GM18511 (cell line): Measurements from ENCODE around the gene ACAT2.
A peak's percentile ranks its signal among the peaks of the same experiment; 100 is the strongest.
"Not testable (repeated sequence)": the region's sequence is repeated elsewhere in the genome, so short reads cannot be mapped to it uniquely, and the experiment has no call there.

Source experiments
- ATAC-seq: cut with Tn5 transposase; IDR thresholded peaks from one replicate; pipeline ENCODE4 v1.9.1; 2021; ENCODE audit warnings: mild to moderate bottlenecking, moderate library complexity; ENCODE audit not compliant: unreplicated experiment

ACAT2 gene

DNA sequence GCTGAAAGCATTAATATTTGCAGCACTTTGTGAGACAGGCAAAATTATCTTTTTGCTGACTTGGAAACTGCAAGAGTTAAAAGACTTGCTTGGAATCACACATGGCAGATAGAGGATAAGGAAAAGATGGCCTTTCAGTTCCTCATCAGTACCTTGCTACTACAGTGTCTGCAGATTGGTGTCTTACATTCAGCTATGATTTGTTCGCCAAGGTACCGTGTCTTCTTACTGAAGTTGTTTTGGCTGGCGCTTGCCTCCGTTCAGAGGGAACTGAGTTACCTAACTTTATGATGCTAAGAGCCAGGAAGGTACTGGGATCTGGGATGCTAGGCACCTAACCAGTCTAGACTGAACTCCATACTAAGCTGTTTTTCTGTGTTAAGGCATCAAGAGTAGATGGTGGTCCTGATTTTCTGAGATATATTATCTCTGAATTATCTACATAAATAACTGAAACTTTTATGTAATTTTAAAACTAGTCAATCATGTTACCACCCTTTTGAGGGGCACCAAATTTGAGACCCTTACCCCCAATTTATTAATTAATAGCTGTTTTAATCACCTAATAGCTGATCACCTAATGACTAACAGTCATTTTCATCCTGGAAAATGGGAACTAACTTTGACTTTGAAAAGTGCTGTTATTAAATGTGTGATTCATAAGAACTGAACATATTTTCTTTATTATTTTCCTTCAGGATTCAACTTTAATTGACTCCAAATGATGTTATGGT is 32.1 kb upstream of the ACAT2 start:
- no peak for ATAC-seq

DNA sequence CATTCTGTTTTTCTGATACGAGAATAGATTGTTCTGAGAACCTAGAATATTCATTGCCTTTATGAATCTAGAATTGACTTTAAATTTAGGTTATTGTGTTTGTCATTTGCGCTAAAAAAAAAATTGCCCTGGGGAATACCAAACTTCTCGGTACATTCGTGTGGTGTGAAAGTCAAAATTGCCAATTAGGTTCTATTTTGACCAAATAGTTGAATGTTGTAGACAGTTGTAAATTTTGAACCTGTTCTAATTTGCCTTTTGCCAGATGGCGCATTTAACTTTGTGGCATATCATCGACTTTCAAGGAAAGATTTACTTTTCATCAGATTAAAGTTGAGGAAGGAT is 31.5 kb upstream of the ACAT2 start:
- ATAC-seq = no peak

DNA sequence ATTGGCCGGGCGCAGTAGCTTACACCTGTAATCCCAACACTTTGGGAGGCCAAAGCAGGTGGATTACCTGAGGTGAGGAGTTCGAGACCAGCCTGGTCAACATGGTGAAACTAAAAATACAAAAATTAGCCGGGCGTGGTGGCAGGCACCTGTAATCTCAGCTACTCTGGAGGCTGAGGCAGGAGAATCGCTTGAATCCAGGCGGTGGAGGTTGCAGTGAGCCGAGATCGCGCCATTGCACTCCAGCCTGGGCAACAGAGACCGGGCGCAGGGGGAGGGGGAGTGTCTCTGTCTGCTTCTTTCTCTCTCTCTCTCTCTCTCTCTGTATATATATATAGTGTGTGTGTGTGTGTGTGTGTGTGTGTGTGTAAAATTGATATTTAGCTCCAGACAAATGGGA is 29.3 kb upstream of the ACAT2 start:
- not testable (repeated sequence) for ATAC-seq

DNA sequence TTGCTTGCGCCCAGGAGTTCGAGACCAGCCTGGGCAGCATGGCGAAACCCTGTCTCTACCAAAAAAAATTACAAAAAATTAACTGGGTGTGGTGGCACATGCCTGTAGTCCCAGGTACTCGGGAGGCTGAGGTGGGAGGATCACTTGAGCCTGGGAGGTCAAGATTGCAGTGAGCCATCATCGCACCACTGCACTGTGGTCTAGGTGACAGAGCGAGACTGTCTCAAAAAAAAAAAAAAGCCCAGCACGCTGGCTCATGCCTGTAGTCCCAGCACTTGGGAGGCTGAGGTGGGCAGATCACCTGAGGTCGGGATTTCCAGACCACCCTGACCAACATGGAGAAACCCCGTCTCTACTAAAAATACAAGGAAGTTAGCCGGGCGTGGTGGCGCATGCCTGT is 28.4 kb upstream of the ACAT2 start:
- ATAC-seq = not testable (repeated sequence)

DNA sequence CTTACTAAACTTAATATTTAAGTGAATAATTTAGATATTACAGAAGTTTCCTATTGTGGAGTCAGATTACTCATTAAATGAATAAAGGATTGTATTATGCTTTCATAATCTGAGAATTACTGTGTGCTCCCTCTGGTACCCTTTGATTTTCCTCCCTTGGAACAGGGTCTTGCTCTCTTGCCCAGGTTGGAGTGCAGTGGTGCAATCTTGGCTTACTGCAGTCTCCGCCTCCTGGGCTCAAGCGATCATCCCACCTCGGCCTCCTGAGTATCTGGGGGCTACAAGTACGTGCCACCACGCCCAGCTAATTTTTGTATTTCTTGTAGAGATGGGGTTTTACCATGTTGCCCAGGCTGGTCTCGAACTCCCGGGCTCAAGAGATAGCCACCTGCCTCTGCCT is 24.9 kb upstream of the ACAT2 start:
- no peak for ATAC-seq

DNA sequence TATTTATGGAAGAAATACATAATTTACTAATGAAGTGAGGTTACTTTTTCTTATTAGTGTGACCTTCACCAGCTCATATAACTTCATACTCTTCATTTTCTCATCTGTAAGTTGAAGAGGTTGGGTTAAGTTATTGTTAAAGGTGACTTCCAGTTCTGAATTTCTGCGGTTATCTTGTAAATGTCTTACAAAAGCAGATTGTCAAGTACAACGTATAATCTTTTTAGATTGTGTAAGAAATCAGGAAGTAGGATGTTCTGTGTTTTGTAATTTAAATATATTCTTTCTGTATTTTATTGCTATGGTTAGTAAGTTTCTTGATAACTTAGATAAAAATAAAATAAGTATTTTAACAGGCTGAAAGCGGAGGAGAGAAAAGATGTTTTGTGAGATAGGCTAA is 22.5 kb upstream of the ACAT2 start:
- ATAC-seq = no peak

DNA sequence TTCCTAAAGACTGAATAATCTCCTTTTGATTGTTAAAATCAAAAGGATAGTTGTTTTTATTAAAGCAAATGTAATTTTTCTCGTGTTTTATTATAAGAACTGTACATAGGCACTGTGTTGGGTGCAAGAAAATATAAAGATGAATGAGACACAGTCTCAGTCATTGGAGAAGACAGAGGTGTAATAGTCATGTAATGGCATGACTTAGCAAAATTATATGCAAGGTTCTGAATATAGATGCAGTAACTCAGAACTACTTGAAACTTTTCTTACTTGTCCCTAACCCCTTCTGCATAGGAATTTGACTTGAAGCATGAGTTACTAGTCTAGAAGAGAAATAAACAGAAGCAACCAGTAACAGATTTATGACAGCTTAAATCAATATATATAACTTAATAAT is 19.7 kb upstream of the ACAT2 start:
- ATAC-seq = no peak

DNA sequence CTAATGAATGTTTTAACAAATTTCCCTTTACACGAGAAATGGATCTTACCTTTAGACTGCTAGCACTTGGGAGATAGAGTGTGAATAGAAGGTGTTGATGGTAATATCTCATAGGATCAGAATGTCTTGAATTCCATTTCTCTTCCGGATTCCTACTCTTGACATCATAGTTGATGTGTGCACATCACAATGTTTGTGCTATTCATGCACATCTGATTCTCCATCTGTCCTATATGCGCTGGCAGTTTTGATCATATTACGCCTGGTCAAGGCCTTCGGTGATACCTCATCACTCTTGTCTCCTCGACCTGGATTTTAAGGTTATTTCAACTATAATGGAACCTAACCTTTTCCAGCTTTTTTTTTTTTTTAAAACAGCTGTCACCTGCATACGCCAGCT is 16.8 kb upstream of the ACAT2 start:
- ATAC-seq = no peak

DNA sequence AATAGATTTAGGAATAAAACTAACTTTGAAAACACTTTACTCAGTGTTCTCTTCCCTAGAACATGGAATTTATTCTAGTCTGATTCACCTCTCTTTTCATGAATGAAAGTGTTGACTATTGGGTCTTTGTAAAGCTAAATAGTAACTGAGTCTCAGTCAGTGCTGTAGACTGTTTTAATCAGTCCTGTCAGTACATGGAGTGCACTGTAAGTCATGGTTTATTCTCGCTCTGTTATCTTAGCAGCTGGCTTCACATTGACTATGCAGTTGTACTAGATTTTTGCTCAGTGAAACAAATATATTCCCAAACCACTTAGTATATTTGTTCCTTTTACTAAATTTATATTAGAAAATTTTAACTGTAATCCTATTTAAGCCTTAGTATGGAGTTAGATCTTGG is 15.1 kb upstream of the ACAT2 start:
- no peak for ATAC-seq

DNA sequence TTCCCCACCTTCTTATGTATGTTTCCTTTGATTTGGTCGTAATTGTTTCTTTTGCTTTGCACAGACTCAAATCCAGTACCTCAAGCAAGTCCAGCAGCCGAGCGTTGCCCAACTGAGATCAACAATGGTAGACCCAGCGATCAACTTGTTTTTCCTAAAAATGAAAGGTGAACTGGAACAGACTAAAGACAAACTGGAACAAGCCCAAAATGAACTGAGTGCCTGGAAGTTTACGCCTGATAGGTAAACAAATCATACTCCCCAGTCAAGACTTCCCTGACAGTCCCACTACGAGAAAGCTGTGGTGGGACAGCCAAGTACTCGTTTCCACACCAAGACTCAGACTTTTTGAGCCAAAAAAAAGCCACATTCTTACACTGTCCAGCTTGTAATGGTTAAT is 13.7 kb upstream of the ACAT2 start:
- not testable (repeated sequence) for ATAC-seq

DNA sequence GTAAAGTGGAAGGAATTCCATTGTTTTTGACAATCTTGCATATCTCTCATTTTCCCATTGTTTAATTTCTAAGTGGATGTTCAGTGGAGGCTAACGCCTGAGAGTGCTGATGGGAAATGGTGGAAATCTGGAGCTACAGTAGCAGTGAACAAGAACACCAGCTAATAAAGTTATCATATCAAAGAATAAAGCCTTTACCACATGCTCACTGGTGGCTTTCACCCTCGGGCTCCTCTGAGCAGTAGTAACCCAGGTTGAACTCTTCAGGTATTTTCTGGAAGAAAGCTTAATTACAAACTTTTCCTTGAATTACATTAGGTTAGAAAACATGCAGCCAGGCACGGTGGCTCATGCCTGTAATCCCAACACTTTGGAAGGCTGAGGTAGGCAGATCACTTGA is 10.4 kb upstream of the ACAT2 start:
- no peak for ATAC-seq

DNA sequence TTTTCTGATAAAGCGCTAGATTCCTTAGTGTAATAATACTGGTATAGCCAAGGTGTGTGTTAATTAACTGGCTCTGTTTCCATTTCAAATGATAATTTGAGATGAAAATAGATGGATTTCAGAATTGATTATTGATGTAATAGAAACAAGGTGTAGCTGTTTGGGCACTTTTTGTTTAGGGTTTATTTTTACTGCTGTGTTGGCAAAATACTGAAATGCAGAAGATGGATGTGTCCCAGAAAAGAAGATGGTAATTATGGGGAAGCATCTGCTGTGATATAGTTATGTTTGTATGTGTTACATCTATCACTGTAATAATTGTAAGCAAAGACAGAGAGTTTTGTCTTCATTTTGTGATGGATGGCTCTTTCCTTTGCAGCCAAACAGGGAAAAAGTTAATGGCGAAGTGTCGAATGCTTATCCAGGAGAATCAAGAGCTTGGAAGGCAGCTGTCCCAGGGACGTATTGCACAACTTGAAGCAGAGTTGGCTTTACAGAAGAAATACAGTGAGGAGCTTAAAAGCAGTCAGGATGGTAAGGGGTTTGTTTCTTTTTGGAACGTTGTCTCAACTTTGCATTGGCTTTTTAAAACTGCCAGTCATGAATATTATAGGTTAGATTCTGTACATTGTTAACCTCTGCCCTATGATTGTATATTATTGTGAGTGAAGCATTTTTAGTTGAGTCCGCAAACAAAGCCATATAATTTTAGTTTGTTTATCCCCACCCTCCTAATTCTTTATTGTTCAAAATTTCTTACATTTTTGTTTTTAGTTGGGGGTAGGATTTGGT is 8.6 kb upstream of the ACAT2 start:
- ATAC-seq = no peak

DNA sequence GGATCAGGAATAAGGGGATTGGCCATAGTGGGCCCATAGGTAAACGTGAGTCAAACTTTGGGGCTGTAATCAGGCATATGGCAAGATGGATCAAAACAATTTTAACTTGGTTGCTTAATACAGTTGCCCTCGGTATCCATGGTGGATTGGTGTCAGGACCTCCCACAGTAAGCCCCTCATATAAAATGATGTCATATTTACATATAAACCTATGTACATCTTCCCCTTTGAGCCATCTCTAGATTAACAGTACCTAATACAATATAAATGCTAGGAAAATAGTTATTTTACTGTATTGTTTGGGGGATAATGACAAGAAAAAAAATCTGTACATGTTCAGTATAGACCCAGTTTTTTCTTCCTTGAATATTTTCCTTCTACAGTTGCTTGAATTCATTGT is 7.4 kb upstream of the ACAT2 start:
- no peak for ATAC-seq

DNA sequence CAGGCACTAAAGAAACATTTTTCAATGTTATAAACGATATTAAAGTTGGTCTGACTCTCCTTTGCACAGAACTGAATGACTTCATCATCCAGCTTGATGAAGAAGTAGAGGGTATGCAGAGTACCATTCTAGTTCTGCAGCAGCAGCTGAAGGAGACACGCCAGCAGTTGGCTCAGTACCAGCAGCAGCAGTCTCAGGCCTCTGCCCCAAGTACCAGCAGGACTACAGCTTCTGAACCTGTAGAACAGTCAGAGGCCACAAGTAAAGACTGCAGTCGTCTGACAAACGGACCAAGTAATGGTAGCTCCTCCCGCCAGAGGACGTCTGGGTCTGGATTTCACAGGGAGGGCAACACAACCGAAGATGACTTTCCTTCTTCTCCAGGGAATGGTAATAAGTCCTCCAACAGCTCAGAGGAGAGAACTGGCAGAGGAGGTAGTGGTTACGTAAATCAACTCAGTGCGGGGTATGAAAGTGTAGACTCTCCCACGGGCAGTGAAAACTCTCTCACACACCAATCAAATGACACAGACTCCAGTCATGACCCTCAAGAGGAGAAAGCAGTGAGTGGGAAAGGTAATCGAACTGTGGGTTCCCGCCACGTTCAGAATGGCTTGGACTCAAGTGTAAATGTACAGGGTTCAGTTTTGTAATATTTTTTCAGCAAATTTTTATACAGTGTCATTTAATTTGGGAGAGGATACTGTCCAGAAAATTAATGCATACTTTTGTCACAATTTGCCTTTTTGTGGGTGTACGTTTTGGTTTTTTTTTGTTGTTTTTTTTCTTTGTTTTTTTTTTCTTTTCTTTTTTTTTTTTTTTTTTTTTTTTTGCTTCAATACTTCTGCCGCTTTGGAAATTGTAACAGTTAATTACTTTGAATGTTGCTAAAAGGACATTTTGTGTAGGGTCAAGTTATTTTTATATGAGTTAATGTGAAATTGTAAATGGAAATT is 6.6 kb upstream of the ACAT2 start:
- no peak for ATAC-seq

DNA sequence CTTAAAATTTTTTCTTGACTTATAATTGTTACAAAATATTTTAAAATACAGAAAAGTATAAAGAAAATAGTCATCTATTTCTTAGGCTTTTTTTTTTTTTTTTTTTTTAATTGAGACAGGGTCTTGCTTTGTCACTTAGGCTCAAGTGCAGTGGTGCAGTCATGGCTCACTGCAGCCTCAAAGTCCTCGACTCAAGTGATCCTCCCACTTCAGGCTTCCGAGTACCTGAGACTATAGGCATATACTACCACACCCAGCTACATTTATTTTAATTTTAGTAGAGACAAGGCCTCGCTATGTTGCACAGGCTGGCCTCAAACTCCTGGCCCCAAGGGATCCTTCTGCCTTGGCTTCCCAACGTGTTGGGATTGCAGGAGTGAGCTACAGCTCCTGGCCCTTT is 5.3 kb upstream of the ACAT2 start:
- no peak for ATAC-seq

DNA sequence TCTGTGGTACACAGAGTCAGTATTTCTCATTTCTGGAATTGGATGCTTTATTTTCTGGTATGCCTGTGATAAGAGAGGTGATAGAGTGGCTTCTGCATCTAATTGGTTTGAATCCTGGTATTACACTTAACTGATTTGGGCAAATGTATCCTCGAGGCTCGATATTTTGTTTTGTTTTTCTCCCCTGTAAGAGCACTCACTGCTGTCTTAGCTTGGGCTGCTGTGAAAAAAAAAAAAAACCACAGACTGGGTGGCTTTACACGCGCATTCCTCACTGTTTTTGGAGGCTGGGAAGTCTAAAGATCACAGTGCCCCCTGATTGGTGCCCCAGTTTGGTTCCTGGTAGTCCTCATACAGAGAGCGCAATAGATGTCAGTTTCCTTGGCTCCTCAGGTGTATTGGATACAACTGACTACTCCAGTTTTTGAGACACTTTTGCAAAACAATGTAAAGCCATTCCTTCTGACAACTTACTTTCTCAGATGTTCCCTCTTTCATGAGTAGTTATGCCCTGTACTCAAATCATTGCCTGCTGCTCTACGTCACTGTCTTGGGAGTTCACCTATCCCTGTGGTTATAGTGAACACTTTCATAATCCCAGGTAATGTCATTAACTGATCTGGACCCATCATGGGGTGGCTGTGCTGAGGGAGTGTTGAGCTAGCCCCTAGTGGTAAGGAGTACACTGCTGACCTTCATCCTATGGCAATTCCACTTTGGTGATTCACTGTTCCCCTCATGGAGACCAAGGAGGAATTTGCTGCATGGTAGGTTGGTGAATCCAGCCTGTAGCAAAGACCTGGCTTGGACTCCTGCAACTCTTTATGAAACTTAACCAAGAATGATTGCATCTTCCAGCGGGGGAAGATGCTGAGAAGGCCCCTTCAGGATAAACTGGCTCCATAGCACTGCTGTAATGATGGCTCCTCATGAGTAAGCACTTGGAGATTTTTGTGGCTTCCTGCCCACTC is 3.5 kb upstream of the ACAT2 start:
- no peak for ATAC-seq

DNA sequence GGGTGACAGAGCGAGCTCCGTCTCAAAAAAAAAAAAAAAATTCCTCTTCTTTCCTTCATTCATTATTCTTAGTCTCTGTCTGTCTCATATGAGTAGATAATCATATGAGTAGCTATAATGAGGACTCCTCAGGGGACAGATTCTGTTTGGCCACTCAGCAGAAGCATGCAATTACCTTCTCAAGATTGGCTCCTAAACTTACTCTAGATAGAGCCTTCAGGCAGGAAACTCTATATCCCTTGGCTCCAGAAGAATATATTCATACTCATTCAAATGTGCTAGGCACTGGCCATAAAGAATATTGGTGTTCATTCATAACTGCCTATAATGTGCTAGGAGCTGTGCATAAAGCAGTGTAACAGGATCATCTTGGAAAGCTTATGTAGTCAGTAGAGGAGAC is 2.2 kb upstream of the ACAT2 start:
- ATAC-seq = no peak

DNA sequence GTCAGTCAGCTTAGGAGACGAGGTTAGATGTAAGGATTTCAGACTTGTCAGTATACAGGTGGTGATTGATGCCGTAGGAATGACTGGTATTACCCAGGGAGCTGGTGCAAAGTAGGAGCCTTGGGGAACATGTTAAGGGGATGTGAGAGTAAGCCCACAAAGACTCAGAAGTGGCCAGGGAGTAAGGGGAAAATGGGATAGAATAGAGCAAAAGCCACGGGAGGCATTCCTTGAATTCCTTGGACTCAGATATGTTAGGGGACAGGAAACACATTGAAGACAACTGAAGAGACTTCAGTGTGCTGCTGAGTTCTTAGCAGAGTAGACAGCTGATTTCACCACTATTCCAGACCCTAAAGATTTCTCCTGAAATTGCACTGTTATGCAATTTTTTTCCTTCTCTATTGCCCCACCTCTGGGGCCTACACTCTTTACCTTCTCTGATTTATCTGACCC is 1.2 kb upstream of the ACAT2 start:
- ATAC-seq = no peak

DNA sequence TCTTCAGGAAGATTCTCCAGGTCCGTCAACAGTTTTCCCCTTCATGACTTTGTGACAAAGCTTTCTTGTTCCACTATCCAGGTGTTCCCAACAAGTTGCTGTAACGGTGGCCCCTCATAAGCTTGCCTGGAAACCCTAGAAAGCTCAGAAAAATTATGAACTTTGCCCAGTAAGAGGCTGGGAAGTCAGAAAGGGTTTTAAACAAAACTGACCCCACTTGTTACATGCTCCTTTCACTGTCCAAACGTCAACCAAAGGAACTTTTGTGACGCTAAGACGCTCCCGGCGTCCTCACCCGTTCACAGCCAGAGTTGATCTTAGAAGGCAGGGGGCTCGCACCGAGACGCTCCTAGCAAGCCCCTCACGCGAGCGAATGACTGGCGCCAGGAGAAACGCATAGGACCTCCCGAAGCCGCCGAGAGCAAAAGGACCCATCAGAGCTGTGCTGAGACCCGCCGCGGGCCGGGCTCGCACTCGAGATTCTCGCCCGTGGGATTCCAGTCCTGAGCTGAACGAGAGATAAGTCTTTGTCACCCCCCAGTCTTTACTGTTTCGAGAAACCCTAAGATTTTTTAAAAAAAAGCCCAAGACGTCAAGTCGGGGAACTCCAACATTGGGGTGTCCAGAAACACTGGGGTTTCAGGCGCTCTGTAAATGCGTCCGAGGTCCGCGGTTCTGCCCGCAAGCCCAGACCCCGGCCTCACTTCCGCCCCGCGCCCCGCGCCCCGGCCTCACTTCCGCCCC is 544 bp upstream of the ACAT2 start:
- peak; percentile 4 for ATAC-seq
